Upper lobe of left lung (tissue), 6 donors: ENCODE results near the gene PLEKHH3. TPM values are rescaled to one million over a fixed set of nuclear protein-coding genes. Genes with fewer than 3 reads are reported as not detected.
A peak's percentile ranks its signal among the peaks of the same experiment; 100 is the strongest.
"Not testable (repeated sequence)": the region's sequence is repeated elsewhere in the genome, so short reads cannot be mapped to it uniquely, and the experiment has no call there.

Experiments
- ATAC-seq, 2 donors: fragments of 200-7000 bp; cut with Tn5 transposase; one replicate each; pipeline ENCODE4 v1.9.1; 2022; ENCODE audit warnings: mild to moderate bottlenecking in 2 of 2, moderate library complexity in 2 of 2; ENCODE audit not compliant: low FRiP score in 2 of 2
- DNase-seq, 2 donors: peaks; one replicate each; pipeline ENCODE4 v3.0.0-alpha.2; 2019 to 2020
- H3K27ac ChIP-seq, 4 donors: fragments of 200-600 bp; sonication (generic); one replicate each; pipeline ENCODE4 v1.5.1; 2016 to 2019
- H3K27me3 ChIP-seq, 4 donors: fragments of 200-600 bp; sonication (generic); one replicate each; pipeline ENCODE4 v1.5.1; 2017 to 2019
- H3K36me3 ChIP-seq, 4 donors: fragments of 200-600 bp; sonication (generic); one replicate each; pipeline ENCODE4 v1.5.1; 2016 to 2019
- H3K4me1 ChIP-seq, 4 donors: fragments of 200-600 bp; sonication (generic); one replicate each; pipeline ENCODE4 v1.5.1; 2018 to 2019
- H3K4me3 ChIP-seq, 4 donors: fragments of 200-600 bp; sonication (generic); one replicate each; pipeline ENCODE4 v1.5.1; 2017 to 2019; ENCODE audit warnings: mild to moderate bottlenecking in 2 of 4, moderate library complexity in 1 of 4
- H3K9me3 ChIP-seq, 4 donors: fragments of 200-600 bp; sonication (generic); one replicate each; pipeline ENCODE4 v1.5.1; 2018 to 2019
- CTCF ChIP-seq, 6 experiments: fragments of 450-650 bp in 4 of 6; fragments of 200-600 bp in 2 of 6; sonication (generic) in 2 of 6; IDR thresholded peaks; one replicate each; pipeline ENCODE4 v1.5.1; 2016 to 2019; ENCODE audit warnings: antibody characterized with exemption in 6 of 6
- EP300 ChIP-seq, 4 donors: sonication (generic); formaldehyde crosslinking; IDR thresholded peaks; one replicate each; pipeline ENCODE4 v1.5.1; 2017; ENCODE audit warnings: antibody characterized with exemption in 4 of 4, control low read depth in 2 of 4
- POLR2A ChIP-seq, 4 donors: fragments of 450-650 bp; IDR thresholded peaks; one replicate each; pipeline ENCODE4 v1.5.1; 2016 to 2017; ENCODE audit warnings: antibody characterized with exemption in 4 of 4, mild to moderate bottlenecking in 2 of 4
- POLR2AphosphoS5 ChIP-seq, 2 donors: sonication (generic); formaldehyde crosslinking; IDR thresholded peaks; one replicate each; pipeline ENCODE4 v1.5.1; 2017; ENCODE audit warnings: antibody characterized with exemption in 2 of 2
- WGBS, 2 donors: methylation state at CpG; one replicate each; pipeline ENCODE4 v1.1.5; 2017 to 2018; 5-methylcytosine and 5-hydroxymethylcytosine counted together
- total RNA-seq, 6 donors: library from RNA; depleted of rRNA in 4 of 6; stranded (reverse); fragments of >200 nt in 4 of 6; gene quantifications; one replicate each; pipeline versions ENCODE4 v1.1.0 to v1.2.1, GENCODE V29; 2016 to 2021
- donor health status: DM: no; HTN: no; CAD: no; lungs with moderate emphysema.
- donor health status: DM: no; HTN: yes; CAD: no; lungs with severe emphysema.

PLEKHH3 gene
- total RNA-seq, 6 donors from 2014 or later = 18.4 to 93.2 (median 28.4) TPM

GRCh38 chr17:42669977-42670788 lies 6.6 kb downstream of the PLEKHH3 start:
- peaks cover 49 to 68% (median 54%) of the 10 kb centered on the region in 4 donors for H3K4me1 ChIP-seq
- H3K27ac ChIP-seq = peak overlapping the region in 3 of 4 donors; percentile 15 to 70 (median 43)
- no peak for TF ChIP-seq POLR2AphosphoS5 (IDR thresholded peaks at IDR 0.05)
- peaks cover 0 to 3% (median 0%) of the 10 kb centered on the region in 4 donors for H3K27me3 ChIP-seq
- no peaks in the 10 kb centered on the region for H3K9me3 ChIP-seq
- peak overlapping the region in 2 of 4 donors; percentile 1 to 33 for H3K4me3 ChIP-seq
- DNase-seq (peak in 1 of 2 donors; percentile 90), ATAC-seq (no peak)
- 58 to 95% methylated on average over 13 to 60 of the region's 87 CpGs for WGBS, 2 donors
- peaks cover 13 to 67% (median 49%) of the 10 kb centered on the region in 4 donors for H3K36me3 ChIP-seq

DNA sequence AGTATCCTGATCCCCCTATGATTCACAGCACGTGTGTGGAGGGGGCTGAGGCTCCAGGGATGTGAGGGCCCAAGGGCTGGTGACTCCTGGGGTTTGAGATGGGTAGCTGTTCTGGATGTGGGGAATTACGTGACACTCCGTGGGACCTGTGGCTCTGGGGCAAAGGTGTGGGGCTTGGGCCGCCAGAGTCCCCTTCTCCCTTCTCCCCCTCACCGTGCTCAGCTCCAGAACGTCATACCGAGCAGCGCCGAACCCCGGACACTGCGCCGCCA lies 7.2 kb downstream of the PLEKHH3 start:
- WGBS, 2 donors = 71% methylated on average over 12 of the region's 12 CpGs; no CpG with 5 or more reads in 1 of the 2 donors
- no peak for DNase-seq
- no peak for ATAC-seq
- peak overlapping the region in 3 of 4 donors; percentile 36 to 75 (median 70) for H3K27ac ChIP-seq
- H3K27me3 ChIP-seq = peaks cover 0 to under 1% (median 0%) of the 10 kb centered on the region in 4 donors
- H3K4me1 ChIP-seq = peaks cover 43 to 63% (median 48%) of the 10 kb centered on the region in 4 donors
- no peaks in the 10 kb centered on the region for H3K9me3 ChIP-seq
- TF ChIP-seq CTCF (IDR thresholded peaks at IDR 0.05) (no peak), POLR2A (IDR thresholded peaks at IDR 0.05) (no peak), EP300 (IDR thresholded peaks at IDR 0.05) (no peak)
- no peak overlapping the region for H3K4me3 ChIP-seq
- H3K36me3 ChIP-seq = peaks cover 13 to 69% (median 50%) of the 10 kb centered on the region in 4 donors

DNA sequence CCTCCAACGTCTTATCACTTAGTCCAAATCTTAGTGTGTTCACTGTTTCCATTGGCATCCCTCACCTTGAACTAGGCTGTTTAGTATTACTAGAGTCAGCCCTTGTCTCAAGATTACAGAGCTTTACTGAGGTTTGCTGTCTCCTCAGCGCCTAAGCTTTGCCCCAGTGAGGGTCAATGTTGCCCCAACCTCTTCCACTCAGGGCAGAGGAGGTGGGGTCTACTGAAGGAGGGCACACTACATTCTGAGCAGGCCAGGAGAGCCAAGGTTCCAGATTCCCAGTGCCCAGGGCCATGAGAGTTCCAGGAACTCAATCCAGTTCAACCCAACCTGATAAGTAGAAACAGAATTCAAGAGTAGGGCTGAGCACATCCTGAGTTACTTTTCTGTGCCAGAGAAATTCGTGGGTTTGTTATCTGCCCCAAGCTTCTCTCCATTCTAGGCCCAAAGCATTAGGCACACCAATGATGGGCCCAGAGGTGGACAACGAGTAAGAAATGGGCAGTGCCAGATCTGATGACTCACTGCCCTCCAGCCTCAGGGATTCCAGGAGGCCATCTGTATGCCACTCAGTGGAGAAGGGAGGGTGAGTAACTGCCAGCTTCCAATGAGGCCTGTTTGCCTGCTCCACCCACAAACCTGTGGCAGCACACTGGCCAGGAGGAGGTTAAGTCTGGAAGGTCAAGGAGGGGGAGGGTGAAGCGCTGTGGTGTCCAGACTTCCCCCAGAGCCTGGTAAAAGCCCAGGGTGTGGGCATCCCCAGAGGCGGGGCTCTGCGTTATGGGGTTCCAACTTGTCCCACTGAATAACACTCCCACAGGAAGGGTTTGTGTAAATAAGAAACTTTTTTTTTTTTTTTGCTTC lies 9.5 kb downstream of the PLEKHH3 start:
- Histone ChIP-seq H3K4me1 (peaks cover 28 to 48% (median 33%) of the 10 kb centered on the region in 4 donors), H3K27me3 (no peaks in the 10 kb centered on the region), H3K36me3 (peaks cover 16 to 69% (median 44%) of the 10 kb centered on the region in 4 donors), H3K27ac (peak overlapping the region; percentile 58 to 75 (median 66)), H3K9me3 (no peaks in the 10 kb centered on the region), H3K4me3 (no peak overlapping the region)
- ATAC-seq = peak; percentile 43 to 77
- peak in 1 of 2 donors; percentile 79 for DNase-seq
- WGBS, 2 donors = 39 to 46% methylated on average over 6 to 7 of the region's 7 CpGs
- TF ChIP-seq EP300 (IDR thresholded peaks at IDR 0.05) = no peak
- no peak for TF ChIP-seq POLR2A (IDR thresholded peaks at IDR 0.05)
- peak in 1 of 2 donors; percentile 18 for TF ChIP-seq POLR2AphosphoS5 (IDR thresholded peaks at IDR 0.05)
- TF ChIP-seq CTCF (IDR thresholded peaks at IDR 0.05) = no peak

- 84 to 99% methylated on average over 8 to 9 of the region's 16 CpGs for WGBS, 2 donors
- Histone ChIP-seq H3K4me1 (peaks cover 28 to 41% (median 33%) of the 10 kb centered on the region in 4 donors), H3K27ac (peak overlapping the region in 3 of 4 donors; percentile 58 to 75 (median 70))
Measured at GRCh38 chr17:42666126-42666525, 10.7 kb downstream of the PLEKHH3 start.

DNA sequence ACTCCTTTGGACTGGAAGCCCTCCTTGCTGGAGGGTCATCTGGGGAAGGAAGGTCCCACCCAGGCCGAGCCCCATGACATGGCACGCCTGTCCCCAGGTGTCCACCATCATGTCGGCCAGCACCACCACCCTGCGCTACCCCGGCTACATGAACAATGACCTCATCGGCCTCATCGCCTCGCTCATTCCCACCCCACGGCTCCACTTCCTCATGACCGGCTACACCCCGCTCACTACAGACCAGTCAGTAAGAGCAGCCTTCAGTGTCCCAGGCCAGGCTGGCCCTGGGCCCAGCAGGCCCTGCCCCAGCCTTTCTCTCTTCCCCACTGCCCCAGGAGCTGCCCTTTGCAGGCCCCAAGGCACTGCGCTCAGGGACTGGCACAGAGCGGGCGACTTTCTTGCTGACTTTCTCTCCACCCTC lies 11.2 kb downstream of the PLEKHH3 start:
- H3K36me3 ChIP-seq = peaks cover 16 to 52% (median 28%) of the 10 kb centered on the region in 4 donors
- 87 to 90% methylated on average over 11 to 14 of the region's 14 CpGs for WGBS, 2 donors
- TF ChIP-seq CTCF (IDR thresholded peaks at IDR 0.05) (no peak), EP300 (IDR thresholded peaks at IDR 0.05) (no peak), POLR2AphosphoS5 (IDR thresholded peaks at IDR 0.05) (no peak), POLR2A (IDR thresholded peaks at IDR 0.05) (no peak)
- peak in 1 of 2 donors; percentile 70 for DNase-seq
- peaks cover 28 to 36% (median 32%) of the 10 kb centered on the region in 4 donors for H3K4me1 ChIP-seq
- no peak for ATAC-seq
- H3K27ac ChIP-seq = peak overlapping the region in 3 of 4 donors; percentile 2 to 75 (median 39)
- H3K27me3 ChIP-seq = no peaks in the 10 kb centered on the region
- no peaks in the 10 kb centered on the region for H3K9me3 ChIP-seq
- H3K4me3 ChIP-seq = no peak overlapping the region

More at GRCh38 chr17:42666126-42666525, 10.7 kb downstream of the PLEKHH3 start:
- H3K9me3 ChIP-seq, ATAC-seq, H3K4me3 ChIP-seq, H3K27me3 ChIP-seq: not testable (repeated sequence)
- peak in 1 of 2 donors; percentile 61 for DNase-seq
- peaks cover 16 to 57% (median 33%) of the 10 kb centered on the region in 4 donors for H3K36me3 ChIP-seq
